ENCODE results near the gene GRPEL1.

The GRPEL1 gene

DNA sequence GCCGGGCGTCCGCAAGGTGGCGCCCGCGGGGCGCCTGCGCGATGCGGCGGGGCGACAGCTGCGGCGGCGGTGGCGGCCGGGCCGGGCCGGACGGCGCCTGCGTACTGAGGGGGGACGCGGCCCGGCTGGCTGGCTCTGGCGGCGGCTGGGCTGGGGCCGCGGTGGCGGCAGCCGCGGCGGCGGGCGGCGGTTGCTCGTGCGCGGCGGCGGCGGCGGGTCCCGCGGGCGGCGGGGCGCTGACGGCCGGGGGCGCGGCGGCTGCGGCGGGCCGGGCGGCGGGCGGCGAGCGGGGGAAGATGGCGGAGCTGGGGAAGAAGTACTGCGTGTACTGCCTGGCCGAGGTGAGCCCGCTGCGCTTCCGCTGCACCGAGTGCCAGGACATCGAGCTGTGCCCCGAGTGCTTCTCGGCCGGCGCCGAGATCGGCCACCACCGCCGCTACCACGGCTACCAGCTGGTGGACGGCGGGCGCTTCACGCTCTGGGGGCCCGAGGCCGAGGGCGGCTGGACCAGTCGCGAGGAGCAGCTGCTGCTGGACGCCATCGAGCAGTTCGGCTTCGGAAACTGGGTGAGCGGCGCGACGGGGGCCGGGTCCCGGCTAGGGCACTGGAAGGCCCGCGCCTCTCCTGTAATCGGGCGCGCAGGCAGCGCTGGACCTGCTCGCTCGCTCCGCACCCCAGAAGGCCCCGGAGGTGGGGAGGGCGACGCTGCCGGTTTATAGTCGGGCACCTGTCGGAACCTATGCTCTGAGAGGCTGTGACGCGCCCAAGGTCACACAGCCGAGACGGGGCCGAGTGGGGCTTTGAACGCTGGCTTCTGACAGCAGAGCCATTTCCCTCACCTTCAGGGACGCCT, 24.4 kb downstream of the GRPEL1 start, which contains the start of gene TADA2B:
TSS of gene TADA2B (plus strand) at position 89 of the 853 bp plus-strand sequence. CDS start at position 297, 208 bp downstream.
- peak; percentile 76 for DNase-seq

DNA sequence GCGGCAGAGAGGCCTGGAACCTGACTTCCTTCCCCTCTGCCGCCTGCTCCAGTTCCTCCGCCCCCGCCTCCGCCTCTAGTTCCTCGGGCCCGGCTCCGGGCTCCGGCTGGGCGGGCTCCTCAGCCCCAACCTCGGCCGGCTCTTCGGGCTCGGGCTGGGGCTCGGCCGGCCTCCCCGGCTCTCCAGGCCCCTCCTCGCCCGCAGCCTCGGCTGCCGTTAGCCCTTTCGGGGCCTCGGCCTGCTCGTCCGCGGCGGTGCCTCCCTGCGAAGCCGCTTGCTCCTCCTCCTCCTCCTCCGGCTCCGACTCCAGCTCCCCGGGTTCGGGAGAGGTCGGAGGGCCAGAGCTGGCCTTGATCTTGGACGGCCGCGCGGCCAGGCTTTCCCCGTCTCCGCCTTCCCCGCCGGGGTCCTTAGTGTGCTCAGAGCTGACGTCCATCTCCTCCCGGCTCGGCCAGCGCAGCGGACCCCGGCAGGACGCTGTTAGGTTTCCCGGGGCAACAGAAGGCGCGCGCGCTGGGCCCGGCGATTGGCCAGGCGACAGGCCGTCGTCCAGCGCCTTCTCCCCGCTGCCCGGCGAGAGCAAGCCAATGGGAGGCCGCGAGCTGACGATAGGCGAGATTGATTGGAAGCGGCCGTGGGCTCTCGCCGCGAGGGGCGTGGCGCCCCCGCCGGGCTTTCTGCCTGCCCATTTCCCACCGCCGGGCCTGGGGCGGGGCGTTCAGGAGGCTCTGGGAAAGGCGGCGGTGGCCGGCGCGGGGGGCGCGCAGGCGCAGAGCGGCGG, 25.2 kb downstream of the GRPEL1 start:
- peak; percentile 99 for DNase-seq

DNA sequence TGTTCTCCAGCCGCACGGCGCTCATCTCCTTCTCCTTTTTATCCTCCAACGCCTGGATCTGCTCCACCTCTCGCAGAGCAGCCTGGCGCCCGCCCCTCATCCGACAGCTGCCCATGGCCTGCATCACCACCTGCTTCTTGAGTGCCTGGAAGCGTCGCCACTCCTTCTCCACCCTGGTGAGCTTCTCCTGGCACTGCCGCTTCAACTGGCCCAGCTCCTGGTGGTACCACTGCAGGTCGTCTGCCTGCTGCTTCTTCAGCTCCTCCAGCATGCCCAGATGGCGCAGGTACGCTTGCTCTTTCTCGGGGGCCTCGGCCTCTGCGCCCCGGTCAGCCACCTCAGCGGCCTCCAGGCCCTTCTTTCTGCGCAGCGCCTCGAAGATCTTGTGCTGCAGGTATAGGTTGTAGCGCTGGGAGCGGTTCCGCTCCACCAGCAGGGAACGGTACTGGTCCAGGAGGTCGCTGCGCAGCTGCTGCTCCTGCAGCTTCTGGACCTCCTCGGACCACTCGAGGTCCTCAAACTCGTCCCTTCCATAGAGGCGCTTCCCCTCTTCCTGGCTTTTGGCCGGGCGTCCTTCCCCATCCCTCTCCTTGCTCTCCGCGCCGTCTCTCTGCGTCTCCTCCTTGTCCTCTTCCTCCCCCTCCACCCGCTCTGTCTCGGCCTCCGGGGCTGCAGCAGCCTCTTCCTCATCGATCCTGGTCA, 25.9 kb downstream of the GRPEL1 start:
- DNase-seq = no peak

DNA sequence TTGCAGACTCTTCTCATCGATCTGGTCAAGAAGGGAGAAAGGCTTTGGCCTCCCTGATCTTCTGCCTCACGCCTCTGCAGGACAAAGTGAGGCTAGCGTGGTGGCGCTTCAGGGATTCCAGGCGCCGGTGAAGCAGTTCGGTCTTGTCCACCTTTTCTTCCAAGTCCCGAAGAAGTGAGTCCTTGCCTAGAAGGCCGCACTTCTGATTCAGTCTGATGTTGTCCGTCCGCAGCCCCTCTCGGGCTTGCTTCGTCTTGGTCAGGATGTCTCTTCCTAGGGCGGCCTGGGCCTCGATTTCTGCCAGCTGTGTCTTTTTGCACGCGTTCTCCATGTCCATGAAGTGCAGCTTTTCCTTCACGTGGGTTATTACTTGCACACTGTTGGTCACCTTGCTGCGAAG, 26.6 kb downstream of the GRPEL1 start:
- DNase-seq = no peak

DNA sequence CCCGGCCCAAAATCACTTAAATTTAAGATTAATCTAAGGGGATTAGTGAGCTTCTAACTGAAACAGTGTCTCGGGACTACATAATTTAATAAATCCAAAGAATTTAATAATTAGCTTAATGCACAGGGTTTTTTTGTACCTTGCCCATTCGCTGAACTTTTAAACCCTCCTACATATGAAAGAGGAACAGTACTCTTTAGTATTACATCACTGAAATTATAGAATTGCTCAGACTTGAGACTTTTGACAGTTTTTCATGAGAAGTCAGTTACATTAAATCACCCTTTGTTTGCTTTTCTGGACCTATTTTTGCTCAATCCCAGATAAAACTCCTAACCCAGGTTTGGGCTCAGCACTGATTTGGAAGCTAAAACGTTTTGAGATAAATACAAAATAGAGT, 27.1 kb downstream of the GRPEL1 start:
- DNase-seq = no peak

DNA sequence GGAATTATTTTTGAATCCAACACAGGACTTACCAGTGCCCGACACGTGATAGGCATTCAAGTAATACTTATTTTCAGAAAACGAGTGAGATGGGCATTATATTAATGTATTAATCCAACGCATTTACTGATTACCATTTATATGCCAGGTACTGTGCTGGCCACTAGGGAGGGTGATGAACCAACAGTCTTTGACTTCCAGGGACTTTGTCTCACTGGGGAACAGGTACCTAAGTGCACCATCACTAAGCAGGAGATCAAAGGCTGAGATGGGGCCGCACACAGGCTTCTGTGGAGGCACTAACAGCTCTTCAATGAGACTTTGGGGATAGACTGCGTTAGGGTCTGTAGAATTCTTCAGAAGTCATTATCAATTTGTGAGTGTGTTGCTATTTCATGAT, 30.4 kb downstream of the GRPEL1 start:
- no peak for DNase-seq

DNA sequence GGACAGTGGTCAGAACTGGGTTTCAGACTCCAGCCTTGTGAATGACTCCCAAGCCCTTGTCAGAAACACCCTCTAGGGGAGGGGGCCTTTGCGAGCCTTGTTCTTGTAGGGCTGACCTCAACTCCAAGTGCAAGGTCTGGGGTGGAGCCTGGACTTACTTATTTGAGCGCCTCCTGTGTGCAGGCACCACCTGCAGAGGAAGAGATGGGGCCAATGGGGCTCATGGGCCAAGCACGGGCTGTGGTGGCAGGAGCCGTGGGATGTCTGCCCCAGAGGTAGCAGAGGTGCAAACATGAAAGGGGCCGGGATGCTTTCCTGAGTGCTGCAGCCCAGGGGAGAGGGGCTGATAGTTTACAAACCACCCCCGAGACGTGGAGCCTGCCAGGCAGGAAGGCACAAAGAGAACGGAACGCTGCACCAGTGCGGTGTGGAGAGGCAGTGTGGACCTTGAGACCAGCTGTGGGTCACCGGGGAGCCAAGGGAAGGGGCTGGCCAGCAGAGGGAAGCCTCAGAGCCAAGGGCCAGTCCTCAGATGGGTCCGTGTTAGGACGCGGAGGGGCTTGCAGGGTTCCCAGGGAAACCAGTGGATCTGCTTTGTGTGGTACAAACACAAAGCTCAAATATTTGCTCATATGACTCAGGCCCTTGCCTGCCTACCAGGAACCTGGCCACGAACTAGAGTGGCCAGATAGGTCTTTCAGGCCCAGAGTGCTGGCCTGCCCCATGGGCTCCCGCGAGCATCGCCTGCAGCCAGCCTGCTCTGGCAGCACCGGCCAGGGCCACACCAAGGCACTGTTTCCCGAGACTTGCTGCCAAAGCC, 33.4 kb downstream of the GRPEL1 start:
- DNase-seq = peak; percentile 90

DNA sequence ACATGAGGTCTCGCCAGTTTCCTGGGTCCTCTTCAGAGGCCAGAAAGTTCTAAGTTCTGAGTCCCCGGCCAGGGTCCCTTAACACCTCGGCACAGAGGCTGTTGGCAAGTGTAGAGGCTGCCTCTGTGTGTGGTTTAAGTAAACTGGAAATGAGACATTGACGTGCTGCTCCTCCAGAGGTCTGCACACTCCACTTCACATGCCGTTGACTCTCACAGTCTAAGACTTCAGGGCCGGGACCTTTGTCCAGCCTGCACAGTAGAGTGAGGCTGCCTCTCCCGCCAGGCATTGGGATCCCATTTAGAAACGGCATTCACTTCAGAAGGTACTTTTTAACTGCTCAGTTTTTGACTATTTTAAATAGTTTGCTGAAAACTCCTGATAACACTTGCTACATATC, 35.3 kb downstream of the GRPEL1 start:
- DNase-seq = no peak

DNA sequence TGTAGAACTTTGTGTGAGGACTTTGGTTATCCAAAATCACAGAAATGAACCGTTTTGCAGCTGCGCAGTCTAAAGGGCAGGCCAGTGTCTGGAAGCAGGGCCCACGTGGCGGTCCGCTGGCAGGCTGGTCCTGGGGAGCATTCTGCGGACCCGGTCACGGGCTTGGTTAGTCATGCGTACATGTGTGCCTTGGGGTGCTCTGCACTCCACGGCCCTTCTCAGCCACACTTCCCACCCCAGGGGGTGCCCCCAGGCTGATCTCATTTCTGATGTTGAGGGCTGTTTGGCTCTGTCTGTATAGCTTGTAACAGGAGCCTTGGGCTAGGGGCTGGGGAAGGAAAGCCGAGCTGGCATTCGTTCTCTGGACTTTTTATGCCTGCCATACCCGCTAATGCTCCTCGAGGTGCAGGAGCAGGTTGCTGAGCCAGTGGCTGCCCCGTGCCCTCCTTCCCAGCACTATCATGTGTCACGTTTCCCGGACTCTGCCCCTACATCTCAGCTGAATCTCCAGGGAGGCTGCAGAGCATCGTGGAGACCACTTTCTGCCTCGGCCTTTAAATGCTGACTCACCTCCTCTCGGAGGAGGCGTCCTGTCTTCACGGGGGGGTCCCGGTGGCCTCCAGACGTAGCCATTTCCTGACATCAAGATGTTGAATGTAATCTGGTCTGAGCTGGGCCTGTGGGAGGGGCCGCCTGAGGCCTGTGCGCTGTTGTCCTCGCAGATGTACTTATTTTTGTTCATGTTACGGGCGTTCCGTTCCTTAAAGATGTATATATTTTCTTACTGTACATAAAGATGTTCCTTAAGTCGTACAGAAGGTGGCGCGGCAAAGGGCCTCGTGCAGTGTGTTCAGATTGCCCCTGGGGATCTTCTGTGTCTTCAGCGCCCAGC, 36.1 kb downstream of the GRPEL1 start:
- DNase-seq = no peak

DNA sequence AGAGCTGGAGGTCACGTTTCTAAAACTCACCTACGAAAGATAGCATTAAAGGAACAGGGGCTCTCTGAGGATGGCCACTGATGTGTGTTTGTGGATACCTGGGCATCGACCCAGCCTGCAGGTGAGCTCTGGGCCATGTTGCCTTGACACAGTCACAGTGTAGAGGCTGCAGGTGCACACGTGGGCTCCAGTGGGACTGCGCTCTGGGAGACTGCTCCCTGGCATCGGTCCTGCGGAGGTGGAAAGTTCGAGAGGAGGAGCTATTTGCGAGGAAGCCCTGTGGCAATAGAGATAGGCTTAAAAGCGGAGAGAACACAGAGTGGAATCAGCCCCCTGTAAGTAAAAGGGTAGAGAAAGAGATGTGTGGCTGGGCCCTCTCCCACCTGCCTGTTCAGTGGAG, 37.0 kb downstream of the GRPEL1 start:
- DNase-seq = no peak

DNA sequence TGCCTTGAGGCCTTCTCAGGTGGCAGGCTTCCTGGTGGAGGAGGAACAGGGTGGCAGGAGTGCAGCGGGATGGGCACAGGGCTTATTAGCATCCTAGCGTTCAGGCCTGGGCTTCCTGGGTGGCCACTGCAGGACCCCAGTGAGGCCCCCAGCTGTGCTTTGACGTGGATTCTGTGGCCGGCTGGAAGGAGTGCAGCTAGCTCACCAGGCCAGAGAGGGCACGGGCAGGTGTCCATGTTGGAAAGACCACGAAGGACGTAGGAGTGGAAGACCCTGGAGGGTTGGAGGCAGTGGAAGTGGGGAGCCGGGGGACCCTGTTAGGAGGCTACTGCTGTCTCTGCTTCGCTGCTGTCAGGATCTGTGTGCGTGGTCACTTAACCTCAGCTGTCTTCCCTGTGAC, 37.9 kb downstream of the GRPEL1 start:
- peak; percentile 29 for DNase-seq

DNA sequence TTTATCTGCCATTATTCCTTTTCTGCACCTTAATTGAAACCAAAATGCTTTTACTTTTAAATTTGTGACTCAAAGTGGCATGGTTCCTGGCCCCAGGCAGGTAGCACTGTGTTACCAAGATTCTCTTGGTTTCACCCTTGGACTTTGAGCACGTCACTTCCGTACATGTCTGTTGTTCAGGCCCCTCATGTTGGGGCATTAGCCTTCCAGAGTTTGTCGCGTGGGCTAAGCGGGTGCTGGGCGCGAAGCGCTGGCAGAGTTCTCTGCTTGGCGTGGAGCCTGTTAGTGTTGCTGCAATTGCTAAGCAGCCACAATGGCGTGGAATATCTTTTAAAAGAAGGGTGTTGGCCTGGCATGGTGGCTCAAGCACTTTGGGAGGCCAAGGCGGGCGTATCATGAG, 38.7 kb downstream of the GRPEL1 start:
- DNase-seq = no peak

DNA sequence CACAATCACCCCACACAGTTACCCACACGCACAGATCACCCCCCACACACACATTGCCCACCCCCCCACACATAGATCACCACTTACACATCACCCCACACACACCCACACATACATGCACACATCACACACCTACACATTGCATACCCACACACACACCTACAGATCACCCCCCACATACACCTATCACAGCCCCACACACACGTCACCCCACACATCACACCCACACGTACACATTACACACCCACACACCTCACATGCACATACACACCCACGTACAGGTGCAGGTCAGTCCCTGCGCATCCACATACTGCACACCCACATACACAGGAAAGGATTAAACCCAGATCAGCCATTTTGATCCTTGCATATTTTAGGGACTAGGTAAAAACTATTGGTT, 40.0 kb downstream of the GRPEL1 start:
- DNase-seq = no peak

DNA sequence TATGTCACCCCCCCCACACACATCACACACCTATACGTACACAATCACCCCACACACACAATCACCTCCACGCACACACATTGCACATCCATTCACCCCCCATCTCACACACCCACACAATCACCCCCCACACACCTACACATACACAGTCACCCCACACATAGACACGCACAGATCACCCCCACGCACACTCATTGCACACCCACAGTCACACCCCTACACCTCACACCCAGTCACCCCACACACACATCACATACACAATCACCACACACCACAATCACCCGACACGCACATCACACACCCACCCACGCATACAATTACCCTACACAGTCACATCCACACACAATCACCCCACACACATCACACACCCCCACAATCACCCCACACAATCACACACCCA, 40.6 kb downstream of the GRPEL1 start:
- DNase-seq = no peak

DNA sequence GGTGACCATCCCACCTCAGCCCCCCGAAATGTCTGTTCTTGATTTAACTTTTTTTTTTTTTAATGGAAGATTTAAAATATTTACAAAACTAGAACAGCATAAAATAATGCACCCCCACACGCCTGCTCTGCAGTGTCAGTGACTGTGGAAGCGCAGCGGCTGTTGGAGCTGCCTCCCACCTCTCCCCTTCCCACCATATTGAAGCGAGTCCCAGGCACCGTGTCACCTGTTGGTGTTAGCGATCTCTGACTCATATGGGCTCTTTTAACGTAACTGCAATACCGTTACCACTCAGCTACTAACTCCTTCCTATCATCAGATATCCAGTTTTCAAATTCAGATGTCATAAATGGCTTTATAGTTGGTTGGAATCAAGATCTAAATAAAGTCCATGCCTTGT, 41.8 kb downstream of the GRPEL1 start:
- no peak for DNase-seq

DNA sequence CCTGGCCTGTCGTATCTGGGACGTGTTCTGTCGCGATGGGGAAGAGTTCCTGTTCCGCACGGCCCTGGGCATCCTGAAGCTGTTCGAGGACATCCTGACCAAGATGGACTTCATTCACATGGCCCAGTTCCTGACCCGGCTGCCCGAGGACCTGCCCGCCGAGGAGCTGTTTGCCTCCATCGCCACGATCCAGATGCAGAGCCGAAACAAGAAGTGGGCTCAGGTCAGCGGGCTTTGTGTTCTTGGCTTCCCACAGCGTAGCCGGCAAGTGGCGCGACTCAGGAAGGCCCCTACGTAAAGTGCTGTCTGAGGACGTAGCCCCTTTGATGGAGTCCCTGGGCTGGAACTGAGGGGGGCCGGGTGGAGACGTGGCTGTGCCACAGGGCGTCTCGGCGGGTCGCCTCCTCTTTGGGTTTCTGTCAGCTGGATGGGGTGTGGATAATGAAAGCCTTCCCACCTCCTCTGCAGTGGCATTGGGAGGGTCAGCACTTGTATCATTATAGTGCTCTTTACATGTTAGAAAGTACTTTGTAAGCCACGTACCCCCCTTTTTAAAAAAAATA, 42.7 kb downstream of the GRPEL1 start:
- DNase-seq = no peak

DNA sequence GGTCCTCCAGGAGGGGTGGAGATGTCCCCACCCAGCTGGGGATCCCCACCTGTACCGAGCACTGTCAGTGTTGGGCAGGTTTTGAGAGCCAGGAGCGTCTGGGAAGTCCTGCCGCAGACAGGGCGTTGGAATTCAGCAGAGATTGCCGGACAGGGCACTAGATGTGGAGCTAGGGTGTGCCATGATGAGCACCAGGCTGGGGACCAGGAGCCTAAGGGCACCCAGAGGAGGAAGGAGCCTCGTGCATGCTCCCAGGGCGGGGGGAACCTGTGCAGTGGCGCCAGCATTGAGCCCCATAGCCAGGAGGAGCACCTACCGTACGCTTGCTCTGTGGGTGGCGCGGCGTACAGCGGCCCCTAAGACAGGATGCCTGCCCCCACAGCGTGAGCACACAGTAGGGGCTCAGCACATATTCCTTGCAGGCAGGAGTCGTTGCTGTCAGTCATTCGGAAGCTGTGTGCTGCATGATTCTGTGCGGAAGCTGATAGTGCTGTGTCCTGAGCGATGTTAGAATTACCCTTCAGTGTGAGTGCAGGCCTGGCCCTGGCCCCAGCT, 43.5 kb downstream of the GRPEL1 start:
- no peak for DNase-seq

DNA sequence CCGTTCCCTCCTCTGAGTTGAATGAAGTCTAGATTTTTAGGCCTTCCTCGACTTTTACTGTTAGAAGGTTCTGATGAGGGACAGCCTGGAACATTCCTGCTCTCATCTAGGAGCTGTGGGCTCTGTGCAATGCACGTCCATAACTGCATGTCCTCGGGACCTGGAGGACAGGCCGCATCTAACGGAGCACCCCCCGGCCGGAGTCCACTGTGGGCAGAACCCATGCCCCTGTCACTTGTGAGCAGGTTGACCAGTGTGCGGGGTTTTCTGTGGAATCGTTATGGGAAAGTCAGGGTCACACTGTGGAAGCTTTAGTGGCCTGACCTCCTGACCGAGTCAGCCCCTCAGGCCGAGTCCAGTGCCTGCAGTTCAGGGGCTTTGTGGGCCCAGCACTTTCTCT, 44.0 kb downstream of the GRPEL1 start:
- DNase-seq = no peak

DNA sequence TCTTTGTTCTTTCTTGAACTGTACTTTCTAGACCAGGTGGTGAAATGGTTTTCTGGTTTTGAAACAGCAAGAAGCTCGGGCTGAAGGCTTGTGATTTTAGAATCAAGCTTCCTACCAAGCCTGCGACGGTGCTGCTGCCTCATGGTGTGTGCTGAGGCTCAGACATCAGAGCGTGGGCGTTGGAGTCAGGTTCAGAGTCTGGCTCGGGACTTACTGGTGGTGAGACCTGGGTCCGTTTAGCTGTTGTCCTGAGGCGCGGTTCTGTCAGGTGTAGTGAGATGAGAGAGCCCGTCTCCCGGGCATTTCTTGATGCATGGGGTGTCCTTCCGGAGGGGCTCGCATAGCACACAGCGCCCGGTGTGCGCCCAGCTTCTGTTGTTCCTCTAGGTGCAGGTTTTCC, 44.4 kb downstream of the GRPEL1 start:
- no peak for DNase-seq

DNA sequence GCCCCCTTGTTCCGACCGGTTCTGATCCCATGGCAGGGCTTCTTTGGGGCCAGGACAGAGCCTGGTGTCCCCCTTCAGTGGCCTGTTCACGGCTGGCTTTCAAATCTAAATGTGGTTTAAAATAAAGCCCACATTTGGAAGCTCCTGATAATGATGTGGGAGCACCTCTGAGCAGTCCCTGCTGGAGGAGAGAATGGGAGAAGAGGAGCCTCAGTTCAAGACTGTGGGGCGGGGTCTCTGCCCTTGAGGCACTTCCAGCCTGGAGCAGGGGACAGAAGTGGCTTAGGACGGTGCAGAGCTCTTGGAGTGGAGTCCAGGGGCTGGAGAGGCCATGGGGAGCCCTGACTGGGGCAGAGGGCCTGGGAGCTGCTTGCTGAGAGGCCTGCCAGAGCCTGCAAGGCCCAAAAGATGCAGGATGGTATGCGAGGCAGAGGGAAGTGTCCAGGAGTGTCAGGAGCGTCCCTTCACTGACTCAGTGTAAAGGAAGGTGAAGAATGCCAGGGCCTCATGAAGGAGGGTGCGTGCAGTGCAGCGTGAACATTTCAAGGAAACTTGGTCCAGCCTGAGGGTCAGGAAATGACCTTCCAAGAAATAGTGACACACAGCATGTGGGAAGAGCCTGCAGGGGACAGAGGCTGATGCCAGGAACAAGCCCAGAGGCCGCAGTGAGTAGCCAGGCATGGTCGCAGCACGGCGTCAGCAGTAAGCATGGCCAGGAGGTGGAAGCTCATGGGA, 45.8 kb downstream of the GRPEL1 start:
- DNase-seq = peak; percentile 97

Measured in islet precursor cell (in vitro differentiated cells).